ENCODE measurements around the gene P2RY8. TPM values are rescaled to one million over a fixed set of nuclear protein-coding genes. Genes with fewer than 3 reads are reported as not detected.

Gene P2RY8
- total and polyA plus RNA-seq, 10 of the 15 experiments (the other 5 are each of a cell fraction or from before 2014, with no cell fraction given), result 2.0 to 64.4 (median 36.5) TPM

GRCh38 chrX:1464041-1464970 is 72.7 kb downstream of the P2RY8 start:
- POLR2A ChIA-PET, result no interaction called here
- no peak for DNase-seq (ENCODE audit: low read depth, low spot score)
- intact Hi-C loops (cut with micrococcal nuclease; ENCODE audit: unreplicated experiment) (no loop called here), in situ Hi-C loops (cut with MboI) (loop anchor here (5.0 to 25.0 kb wide), 2 partner anchors 188 to 1048 kb away; partner anchors contain the start of genes DHRSX and ZBED1)
- H3K27ac ChIP-seq (ENCODE audit: control insufficient read depth, insufficient read depth), result no peak overlapping the region
- CTCF ChIA-PET, result no interaction called here
- TF ChIP-seq, protein P1, sequence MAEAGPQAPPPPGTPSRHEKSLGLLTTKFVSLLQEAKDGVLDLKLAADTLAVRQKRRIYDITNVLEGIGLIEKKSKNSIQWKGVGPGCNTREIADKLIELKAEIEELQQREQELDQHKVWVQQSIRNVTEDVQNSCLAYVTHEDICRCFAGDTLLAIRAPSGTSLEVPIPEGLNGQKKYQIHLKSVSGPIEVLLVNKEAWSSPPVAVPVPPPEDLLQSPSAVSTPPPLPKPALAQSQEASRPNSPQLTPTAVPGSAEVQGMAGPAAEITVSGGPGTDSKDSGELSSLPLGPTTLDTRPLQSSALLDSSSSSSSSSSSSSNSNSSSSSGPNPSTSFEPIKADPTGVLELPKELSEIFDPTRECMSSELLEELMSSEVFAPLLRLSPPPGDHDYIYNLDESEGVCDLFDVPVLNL (IDR thresholded peaks at IDR 0.05; ENCODE audit: low read depth, low read length), result no peak
- TF ChIP-seq CHD1 (IDR thresholded peaks at IDR 0.05; ENCODE audit: low read depth, low read length) (no peak), PBX3 (IDR thresholded peaks at IDR 0.05; ENCODE audit: insufficient replicate concordance, low read depth, low read length) (no peak), ZBTB40 (IDR thresholded peaks at IDR 0.05; ENCODE audit: borderline replicate concordance) (no peak), HCFC1 (IDR thresholded peaks at IDR 0.05; ENCODE audit: low read length) (no peak), CREB1 (IDR thresholded peaks at IDR 0.05; ENCODE audit: low read depth) (no peak), ATF3 (IDR thresholded peaks at IDR 0.05; ENCODE audit: borderline replicate concordance, extremely low read depth, low read depth, low read length) (no peak), SMAD1 (IDR thresholded peaks at IDR 0.05; ENCODE audit: low read depth, partially characterized antibody) (no peak), ZNF274 (IDR thresholded peaks at IDR 0.05; ENCODE audit: insufficient read depth, insufficient read length) (no peak)
- no peak overlapping the region for H3K4me3 ChIP-seq
- no peak for FAIRE-seq
- no peaks in the 10 kb centered on the region; the same call in 2 of the 3 replicates for H3K9me3 ChIP-seq (replicated peaks; ENCODE audit: control insufficient read depth, insufficient read depth, low read length)
- SMC1A ChIA-PET (ENCODE audit: uncharacterized antibody, unreplicated experiment), result no interaction called here
- no peaks in the 10 kb centered on the region for H4K20me1 ChIP-seq (ENCODE audit: control insufficient read depth, insufficient read depth)
- H3K4me1 ChIP-seq (ENCODE audit: control insufficient read depth, insufficient read depth, low read length), result peaks cover 20% of the 10 kb centered on the region
- peaks cover 13% of the 10 kb centered on the region for H3K79me2 ChIP-seq (ENCODE audit: control insufficient read depth, insufficient read depth, low read length)
- BruUV-seq (replicated peaks), result no TSS peak
- no peak overlapping the region for H3K4me2 ChIP-seq (ENCODE audit: control insufficient read depth, insufficient read depth)
- H2AFZ ChIP-seq (ENCODE audit: control insufficient read depth, low read depth, low read length), result no peak overlapping the region
- ATAC-seq, result no peak
- RAD21 ChIA-PET (ENCODE audit: unreplicated experiment), result no interaction called here
- 90% methylated on average over 23 of the region's 24 CpGs for WGBS (ENCODE audit: insufficient coverage, insufficient replicate concordance, low lambda C conversion rate, missing lambda C conversion rate)
- H3K9ac ChIP-seq (ENCODE audit: control insufficient read depth, insufficient read depth, low read length), result no peak overlapping the region
- H3K27me3 ChIP-seq (replicated peaks in 1 of 2; ENCODE audit: control insufficient read depth in 2 of 2, insufficient read depth in 2 of 2, low read length in 1 of 2), result no peaks in the 10 kb centered on the region
- H3K36me3 ChIP-seq (ENCODE audit: control insufficient read depth in 2 of 2, insufficient read depth in 2 of 2, low read length in 1 of 2), result peaks cover 30 to 31% of the 10 kb centered on the region in 2 experiments
